GM13976 (cell line): Measurements from ENCODE around the gene NES.

Source experiments
- DNase-seq: peaks from one replicate; pipeline ENCODE4 v3.0.0; 2012; ENCODE audit warnings: low spot score
- in situ Hi-C: fragments of 300-500 bp; cut with MboI; formaldehyde crosslinking; loops from one replicate; pipeline ENCODE4 v1.12.0; 2022; ENCODE audit warnings: low sequenced_read_pairs, mixed read lengths, inconsistent platforms; ENCODE audit not compliant: unreplicated experiment
- TF ChIP-seq, protein P1 (sequence below): IDR thresholded peaks from 2 replicates; pipeline ENCODE4 v1.5.1; 2012; ENCODE audit warnings: borderline replicate concordance, mild to moderate bottlenecking; ENCODE audit not compliant: insufficient read depth; ENCODE audit errors: extremely low read depth, missing control alignments, control extremely low read depth

Gene NES

DNA sequence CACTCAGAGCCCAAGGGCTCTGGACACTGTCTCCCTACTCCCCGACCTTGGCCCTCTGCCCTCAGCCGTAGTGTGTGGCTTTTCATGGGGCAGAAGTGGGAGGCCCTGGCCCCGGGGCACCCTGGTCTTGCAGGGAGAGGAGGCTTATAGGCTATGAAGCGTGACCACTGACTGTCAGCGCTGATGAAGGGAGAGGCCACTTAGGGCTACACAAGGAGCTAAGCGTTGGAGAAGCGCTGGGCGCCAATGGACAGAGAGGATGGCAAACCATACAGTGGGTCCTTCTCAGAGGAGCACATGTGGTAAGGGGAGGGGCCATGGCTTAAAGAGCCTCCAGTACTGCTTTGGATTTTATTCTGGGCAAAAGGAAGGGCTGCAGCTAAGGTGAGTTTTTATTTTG, 20.3 kb upstream of the NES start:
- TF ChIP-seq, protein P1, sequence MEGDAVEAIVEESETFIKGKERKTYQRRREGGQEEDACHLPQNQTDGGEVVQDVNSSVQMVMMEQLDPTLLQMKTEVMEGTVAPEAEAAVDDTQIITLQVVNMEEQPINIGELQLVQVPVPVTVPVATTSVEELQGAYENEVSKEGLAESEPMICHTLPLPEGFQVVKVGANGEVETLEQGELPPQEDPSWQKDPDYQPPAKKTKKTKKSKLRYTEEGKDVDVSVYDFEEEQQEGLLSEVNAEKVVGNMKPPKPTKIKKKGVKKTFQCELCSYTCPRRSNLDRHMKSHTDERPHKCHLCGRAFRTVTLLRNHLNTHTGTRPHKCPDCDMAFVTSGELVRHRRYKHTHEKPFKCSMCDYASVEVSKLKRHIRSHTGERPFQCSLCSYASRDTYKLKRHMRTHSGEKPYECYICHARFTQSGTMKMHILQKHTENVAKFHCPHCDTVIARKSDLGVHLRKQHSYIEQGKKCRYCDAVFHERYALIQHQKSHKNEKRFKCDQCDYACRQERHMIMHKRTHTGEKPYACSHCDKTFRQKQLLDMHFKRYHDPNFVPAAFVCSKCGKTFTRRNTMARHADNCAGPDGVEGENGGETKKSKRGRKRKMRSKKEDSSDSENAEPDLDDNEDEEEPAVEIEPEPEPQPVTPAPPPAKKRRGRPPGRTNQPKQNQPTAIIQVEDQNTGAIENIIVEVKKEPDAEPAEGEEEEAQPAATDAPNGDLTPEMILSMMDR, result no peak
- DNase-seq, result no peak
- in situ Hi-C loops, result no loop called here

DNA sequence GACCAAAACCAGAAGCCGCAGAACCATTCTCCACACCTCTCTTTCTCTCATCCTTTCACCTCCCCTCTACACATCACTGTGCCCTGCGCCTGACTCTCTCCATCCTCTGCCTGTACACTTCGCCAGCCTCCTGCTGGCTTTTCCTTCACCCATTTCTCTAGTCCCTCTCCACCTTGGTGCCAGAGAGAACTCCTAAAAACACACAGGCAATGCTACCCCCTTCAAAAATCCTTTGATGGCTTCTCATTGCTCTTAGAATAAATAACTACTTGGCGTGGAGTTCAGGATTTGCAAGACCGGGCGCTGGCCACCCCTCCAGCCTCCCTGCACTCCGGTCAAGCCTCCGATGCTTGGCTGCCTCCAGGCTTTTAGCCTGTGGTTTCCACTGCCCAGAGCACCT, 19.5 kb upstream of the NES start:
- in situ Hi-C loops, result no loop called here
- TF ChIP-seq, protein P1, result no peak
- no peak for DNase-seq

DNA sequence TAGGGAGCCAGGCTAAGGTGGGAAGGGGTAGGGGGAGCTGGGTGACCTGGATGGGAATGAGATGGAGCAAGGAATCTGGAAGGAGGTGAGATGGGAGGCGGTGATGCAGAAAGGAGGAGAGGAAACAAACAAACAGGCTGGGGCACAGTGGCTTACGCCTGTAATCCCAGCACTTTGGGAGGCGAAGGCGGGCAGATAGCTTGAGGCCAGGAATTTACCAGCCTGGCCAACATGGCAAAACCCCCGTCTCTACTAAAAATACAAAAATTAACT, 17.4 kb upstream of the NES start:
- DNase-seq, result no peak
- in situ Hi-C loops, result no loop called here
- TF ChIP-seq, protein P1, result no peak

DNA sequence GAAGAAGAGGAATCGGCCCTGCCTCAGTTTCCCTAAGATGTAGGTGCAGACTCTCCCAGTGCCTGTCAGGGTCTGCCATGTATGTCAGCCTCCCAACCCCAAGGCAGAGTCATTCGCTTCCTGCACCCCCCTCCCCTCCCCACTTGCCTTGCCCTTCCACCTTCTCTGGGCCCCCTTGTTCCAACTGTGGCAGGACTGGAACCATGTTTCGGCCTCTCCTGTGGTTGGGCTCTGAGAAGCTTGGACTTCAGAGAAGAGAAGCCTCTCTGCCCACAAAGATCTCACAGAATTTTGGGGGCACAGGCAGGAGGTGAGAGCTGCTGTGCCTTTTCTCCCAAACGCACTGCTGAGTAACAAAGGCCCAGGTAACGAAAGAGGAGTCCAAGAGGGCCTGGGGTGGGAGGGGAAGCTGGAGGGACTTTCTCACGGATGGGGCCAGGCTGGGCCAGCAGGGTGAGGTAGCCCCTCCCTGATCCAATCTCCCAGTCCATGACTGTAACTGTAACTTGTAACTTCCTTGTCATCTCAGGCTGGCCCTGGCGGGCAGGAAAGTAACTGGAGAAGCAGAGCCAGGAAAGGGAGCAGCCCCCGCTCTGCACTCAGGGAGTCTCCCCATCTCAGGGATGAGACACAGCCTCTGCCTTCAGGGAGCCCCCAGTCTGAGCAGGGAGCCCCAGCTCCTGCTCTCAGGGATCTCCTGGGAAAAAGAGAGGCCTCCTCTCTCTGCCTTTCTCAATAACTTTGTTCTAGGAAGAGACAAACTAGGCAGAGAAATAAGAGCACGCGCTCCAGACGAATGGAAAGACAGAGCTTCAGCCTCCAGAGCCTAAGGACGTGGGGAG, 16.9 kb upstream of the NES start:
- in situ Hi-C loops, result no loop called here
- TF ChIP-seq, protein P1, result no peak
- DNase-seq, result no peak

DNA sequence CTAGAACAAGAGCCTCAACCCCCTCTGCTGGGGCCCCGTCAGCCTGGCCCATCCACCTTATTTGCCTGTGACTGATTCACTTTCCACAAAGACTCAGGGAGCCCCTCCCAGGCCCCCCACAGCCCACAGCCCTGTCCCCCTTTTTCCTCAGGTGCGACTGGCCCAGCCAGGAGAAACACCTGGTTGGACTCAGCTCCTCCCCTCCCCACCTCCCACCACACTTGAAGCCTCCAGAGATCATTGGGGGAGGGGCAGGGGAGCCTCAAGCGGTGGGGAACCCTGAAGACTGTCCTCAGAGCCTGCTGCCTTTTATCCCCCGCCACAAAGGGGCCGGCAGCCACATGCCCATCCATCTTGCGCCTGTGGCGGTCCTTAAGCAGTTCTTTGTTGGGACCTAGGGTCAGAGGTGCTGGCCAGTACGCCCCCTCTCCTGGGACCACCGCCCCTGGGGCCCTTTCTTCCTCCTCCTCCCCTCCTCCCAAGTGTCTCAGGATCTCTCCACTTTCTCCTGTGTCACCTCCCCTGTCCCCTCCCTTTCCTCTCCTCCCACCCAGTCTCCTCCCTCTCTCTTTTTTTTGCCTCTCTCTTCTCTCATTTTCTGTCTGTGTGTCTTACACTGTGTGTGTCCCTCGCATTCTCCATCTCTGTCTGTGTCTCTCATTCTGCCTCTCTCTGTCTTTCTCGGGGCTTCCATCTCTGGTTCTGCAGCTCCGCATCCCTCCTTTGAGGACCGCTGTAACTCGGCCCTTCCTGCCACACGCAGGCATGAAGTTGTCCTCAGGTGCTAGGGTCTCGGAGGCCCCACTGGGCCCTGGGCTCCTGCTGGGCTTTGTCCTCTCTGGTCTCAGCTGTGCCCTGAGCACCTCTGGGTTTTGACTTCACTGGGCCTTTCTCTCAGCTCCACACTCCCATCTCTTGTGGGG, 16.0 kb upstream of the NES start:
- no peak for DNase-seq
- TF ChIP-seq, protein P1, result no peak
- in situ Hi-C loops, result no loop called here

DNA sequence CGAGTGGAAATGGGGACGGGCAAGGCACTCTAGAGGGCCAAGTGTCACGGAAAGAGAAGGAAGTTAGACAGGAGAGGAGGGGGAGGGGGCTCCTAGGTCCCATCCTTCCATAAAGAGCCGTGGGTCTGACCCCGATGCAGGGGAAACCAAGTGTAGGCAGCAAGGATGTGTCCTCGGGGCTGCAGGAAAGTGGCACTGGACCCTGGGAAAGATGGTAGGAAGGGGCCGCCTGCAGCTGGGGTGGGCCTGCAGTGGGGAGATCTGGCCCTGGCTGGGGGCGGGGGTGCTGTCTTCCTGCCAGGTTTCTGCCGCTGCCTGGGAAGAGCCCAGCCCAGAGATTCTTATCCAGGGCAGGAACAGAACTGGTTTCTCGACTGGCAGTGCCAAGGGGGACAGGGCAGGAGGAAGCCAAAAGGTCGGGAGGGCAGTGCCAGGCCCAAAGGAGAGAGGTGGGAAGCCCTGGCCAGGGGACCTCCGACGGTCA, 15.3 kb upstream of the NES start:
- DNase-seq, result no peak

More for the DNA sequence above, 15.3 kb upstream of the NES start:
- TF ChIP-seq, protein P1, result no peak
- in situ Hi-C loops, result no loop called here
